SW480 (cell line): Measurements from ENCODE around the gene GADL1.

Experiments used
- DNase-seq: peaks from one replicate; pipeline ENCODE4 v3.0.0-alpha.2; 2016; ENCODE audit warnings: low spot score

Gene GADL1

DNA sequence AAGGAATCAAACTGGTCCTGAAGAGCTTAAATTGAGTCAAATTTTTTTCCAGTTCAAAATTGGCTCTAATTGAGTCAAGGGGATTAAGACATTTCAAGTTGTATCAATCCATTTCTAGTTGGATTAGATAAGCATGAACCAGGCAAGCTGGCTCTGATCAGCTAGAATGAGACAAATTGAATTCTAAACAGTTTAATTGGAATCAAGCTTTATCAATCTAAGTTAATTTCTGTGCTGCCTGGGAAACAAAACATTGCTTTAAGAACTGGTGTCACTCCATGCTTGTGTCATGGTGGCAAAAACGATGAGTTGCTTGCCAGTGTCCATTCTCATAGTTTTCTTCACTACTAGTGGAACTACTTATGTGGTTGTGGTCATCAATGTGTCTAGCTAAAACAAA is 171.2 kb downstream of the GADL1 start:
- no peak for DNase-seq

- no peak for DNase-seq
Observed at GRCh38 chr3:30721314-30721634, 173.2 kb downstream of the GADL1 start.

DNA sequence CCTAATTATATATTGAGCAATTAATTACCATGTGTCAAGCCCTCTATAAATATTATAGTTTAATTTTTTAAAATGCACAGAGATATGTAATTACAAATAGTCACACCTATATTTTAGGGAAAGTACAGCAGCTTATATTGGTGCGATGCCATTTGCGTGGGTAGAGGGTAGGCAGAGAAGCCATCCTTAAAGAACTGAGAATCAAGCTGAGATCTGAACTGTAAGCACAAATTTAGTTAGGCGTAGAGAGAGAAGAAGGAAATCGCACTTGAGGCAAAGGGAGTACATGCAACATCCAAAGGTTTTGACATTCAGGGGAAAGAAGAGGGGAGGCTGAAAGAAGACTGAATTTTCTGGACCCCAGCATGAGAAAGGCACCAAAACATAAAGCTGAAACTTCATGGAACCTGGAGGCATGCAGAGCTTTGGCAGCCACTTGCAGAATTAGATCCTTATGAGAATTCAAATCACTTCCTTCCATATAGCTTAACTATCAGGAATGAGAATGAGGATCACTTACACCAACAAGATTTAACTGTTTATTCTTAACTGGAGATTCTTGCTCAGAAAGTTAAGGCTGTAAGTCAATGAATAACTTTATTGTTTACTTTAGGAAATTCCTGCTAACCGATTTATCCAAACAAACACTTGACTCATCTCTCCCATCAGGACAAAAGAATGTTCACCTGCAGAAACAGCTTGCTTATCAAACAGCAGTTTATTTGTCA is 173.7 kb downstream of the GADL1 start:
- peak; percentile 81 for DNase-seq

DNA sequence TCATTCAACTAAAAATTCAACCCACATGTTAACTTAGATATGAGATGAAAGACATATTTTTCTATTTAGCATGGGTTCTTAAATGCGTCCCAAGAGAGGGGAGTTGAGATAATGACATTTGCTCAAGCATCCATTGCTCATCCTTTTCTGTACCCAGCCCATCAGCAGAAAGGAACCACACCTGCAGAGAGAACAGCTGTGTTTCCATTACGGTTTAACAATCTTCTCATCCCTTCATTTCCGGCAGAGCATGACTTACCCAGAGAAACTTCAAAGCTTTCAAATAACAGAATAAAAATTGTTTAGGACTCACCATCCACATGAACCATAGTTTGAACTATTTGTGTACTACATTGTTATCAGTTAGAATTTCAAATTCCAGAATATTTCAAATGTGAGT is 174.9 kb downstream of the GADL1 start:
- no peak for DNase-seq

- no peak for DNase-seq
Observed at GRCh38 chr3:30713885-30714503, 180.5 kb downstream of the GADL1 start.

DNA sequence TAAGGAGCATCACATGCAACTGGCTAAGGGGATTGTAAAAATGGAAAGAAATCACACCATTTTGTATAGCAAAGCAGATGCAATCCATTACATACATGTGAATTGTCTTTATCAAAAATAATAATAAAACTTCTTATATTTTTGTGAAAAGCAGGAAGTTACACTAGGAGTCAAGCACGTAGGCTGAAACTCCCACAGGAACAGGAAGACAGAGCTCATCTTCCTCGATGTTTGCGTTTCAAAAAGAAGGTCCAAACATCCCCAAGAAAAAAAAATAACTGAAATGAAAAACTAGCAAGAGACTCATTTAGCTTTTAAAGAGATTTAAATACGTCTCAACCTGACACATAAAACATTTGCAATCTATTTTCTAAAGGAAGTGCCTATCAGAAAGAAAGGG is 181.5 kb downstream of the GADL1 start:
- no peak for DNase-seq

DNA sequence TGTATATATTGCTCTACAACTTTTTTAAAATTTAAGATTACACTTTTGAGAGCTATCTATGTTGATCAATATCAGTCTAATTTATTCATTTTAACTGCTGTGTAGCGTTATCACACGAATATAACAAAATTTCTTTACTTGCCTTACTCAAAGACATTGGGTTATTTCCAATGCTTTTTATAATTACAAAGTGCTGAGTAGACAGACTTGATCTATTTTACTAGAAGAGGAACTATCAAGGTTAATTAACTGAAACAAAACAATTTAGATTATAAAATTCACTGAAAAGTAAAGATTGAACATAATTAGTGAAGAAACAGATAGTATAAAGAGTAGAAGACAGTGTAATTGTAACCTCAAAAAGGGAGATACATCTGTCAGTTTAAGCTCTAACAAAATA is 182.6 kb downstream of the GADL1 start:
- DNase-seq, result no peak

GRCh38 chr3:30711151-30711550 is 183.3 kb downstream of the GADL1 start:
- no peak for DNase-seq

GRCh38 chr3:30710017-30710416 is 184.4 kb downstream of the GADL1 start:
- no peak for DNase-seq

GRCh38 chr3:30708472-30708871 is 186.0 kb downstream of the GADL1 start:
- peak; percentile 32 for DNase-seq

GRCh38 chr3:30707825-30708224 is 186.6 kb downstream of the GADL1 start:
- no peak for DNase-seq

DNA sequence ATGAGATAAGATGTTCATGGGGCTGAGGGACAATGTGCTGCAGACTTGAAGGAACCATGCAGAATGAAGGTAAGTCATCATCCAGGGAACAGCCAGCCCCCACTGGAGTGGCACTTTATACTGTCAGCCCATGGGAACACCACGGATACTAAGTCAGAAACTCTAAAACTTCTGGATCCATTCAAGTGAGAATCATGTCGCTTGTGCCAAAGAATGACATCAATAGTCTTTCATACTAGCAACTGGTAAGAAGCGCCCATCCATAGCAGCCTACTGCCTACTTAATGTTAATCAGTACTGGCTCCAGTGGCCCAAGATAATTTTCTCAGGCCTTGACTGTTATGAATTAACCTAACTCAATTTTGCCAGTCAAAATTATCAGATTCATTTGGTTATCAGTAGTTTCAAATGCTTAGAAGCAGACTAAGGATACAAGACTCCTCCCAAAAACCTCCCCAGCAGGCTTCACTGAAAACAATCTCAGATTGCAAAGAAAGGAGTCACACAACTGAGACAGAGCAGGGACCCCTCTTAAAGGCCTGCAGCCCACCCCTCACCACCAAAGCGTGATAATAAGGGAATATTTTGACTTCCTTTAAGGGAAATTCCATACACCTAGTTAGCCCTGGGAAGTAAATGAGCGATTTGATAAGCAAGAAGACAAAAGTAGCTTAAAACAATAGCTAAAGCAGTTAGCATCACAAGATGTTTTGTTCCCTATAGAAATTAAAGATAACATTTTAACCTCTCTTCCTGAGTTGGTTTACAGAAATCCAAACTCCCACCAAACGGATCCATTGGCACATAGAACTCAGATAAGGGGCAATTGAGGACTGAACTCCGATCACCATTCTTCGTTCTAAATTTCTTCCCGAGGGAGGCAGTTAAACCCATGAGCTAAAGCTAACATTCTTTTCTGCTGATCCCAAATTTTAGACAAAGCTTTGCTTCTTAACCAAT is 189.2 kb downstream of the GADL1 start:
- no peak for DNase-seq

- no peak for DNase-seq
Observed at GRCh38 chr3:30702828-30703397, 191.5 kb downstream of the GADL1 start.

DNA sequence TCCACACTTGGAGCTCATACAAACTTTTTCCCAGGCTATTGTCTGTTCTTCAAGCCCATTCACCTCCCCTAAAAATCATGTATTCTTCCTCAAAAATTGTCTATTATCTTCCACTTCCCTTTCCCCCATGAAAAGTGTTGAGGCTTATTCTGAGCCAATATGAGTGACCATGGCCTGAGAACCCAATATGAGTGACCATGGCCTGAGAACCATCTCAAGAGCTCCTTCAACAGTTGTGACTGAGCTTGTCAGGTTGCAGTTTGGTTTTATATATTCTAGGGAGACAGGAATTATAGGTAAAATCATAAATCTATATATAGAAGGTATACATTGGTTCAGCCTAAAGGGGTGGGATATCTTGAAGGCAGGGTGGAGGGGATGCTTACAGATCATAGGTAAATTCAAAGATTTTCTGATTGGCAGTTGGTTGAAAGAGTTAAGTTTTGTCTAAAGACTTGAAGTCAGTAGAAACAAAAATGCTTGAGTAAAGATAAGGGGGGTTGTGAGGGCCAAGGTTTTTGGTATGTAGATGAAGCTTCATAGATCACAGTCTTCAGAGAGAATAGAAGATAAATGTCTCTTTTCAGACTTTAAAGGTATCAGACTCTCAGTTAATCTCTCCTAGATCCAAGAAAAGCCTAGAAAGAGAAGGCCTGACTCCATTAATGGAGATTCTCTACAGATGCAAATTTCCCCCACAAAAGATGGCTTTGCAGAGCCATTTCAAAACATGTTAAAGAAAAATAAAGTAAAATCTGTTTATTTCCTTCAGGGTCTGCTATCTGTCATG is 192.2 kb downstream of the GADL1 start:
- DNase-seq, result no peak

GRCh38 chr3:30700702-30701321 is 193.6 kb downstream of the GADL1 start:
- DNase-seq, result no peak

- DNase-seq, result no peak
Observed at GRCh38 chr3:30699927-30700326, 194.5 kb downstream of the GADL1 start.

GRCh38 chr3:30698549-30698948 is 195.9 kb downstream of the GADL1 start:
- DNase-seq, result no peak

GRCh38 chr3:30696896-30697295 is 197.6 kb downstream of the GADL1 start:
- no peak for DNase-seq

GRCh38 chr3:30696403-30696819 is 198.1 kb downstream of the GADL1 start:
- no peak for DNase-seq

GRCh38 chr3:30695302-30696061 is 199.0 kb downstream of the GADL1 start:
- no peak for DNase-seq

GRCh38 chr3:30694668-30695067 is 199.8 kb downstream of the GADL1 start:
- no peak for DNase-seq
